Neural progenitor cell (in vitro differentiated cells): ENCODE measurements around the gene ATXN10.

Experiments used
- EZH2 ChIP-seq: fragments of 200-600 bp; sonication (generic); IDR thresholded peaks from 2 replicates; pipeline ENCODE4 v1.6.1; 2017; ENCODE audit warnings: antibody characterized with exemption, mild to moderate bottlenecking, moderate library complexity
- EZH2phosphoT487 ChIP-seq: fragments of 200-600 bp; sonication (generic); IDR thresholded peaks from 2 replicates; pipeline ENCODE4 v1.6.1; 2017; ENCODE audit warnings: antibody characterized with exemption
- TF ChIP-seq, protein P1 (sequence below): fragments of 200-600 bp; sonication (generic); IDR thresholded peaks from 2 replicates; pipeline ENCODE4 v1.5.1; 2017; ENCODE audit warnings: antibody characterized with exemption, mild to moderate bottlenecking

- TF ChIP-seq, protein P1, sequence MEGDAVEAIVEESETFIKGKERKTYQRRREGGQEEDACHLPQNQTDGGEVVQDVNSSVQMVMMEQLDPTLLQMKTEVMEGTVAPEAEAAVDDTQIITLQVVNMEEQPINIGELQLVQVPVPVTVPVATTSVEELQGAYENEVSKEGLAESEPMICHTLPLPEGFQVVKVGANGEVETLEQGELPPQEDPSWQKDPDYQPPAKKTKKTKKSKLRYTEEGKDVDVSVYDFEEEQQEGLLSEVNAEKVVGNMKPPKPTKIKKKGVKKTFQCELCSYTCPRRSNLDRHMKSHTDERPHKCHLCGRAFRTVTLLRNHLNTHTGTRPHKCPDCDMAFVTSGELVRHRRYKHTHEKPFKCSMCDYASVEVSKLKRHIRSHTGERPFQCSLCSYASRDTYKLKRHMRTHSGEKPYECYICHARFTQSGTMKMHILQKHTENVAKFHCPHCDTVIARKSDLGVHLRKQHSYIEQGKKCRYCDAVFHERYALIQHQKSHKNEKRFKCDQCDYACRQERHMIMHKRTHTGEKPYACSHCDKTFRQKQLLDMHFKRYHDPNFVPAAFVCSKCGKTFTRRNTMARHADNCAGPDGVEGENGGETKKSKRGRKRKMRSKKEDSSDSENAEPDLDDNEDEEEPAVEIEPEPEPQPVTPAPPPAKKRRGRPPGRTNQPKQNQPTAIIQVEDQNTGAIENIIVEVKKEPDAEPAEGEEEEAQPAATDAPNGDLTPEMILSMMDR, result no peak
- TF ChIP-seq EZH2phosphoT487 (no peak), EZH2 (no peak)
Observed at GRCh38 chr22:45888221-45889092, 216.8 kb downstream of the ATXN10 start.
